ENCODE measurements around the gene SDC3.

The SDC3 gene

GRCh38 chr1:30904191-30904961 lies 4.2 kb downstream of the SDC3 start:
- DNase-seq: no peak

GRCh38 chr1:30903343-30904034 lies 5.1 kb downstream of the SDC3 start:
- DNase-seq: no peak

GRCh38 chr1:30902593-30903290 lies 5.8 kb downstream of the SDC3 start:
- DNase-seq: no peak

GRCh38 chr1:30901798-30902581 lies 6.6 kb downstream of the SDC3 start:
- DNase-seq: no peak

GRCh38 chr1:30900931-30901560 lies 7.5 kb downstream of the SDC3 start:
- no peak for DNase-seq

GRCh38 chr1:30900486-30900885 lies 8.1 kb downstream of the SDC3 start:
- DNase-seq: no peak

- DNase-seq: no peak
Observed at GRCh38 chr1:30899577-30900389, 8.8 kb downstream of the SDC3 start.

- DNase-seq: peak in 1 of 2 donors; percentile 21
Observed at GRCh38 chr1:30898031-30898815, 10.3 kb downstream of the SDC3 start.

- no peak for DNase-seq
Observed at GRCh38 chr1:30896905-30897304, 11.7 kb downstream of the SDC3 start.

- peak; percentile 32 to 33 for DNase-seq
Observed at GRCh38 chr1:30895944-30896660, 12.5 kb downstream of the SDC3 start.

GRCh38 chr1:30895382-30895943 lies 13.1 kb downstream of the SDC3 start:
- no peak for DNase-seq

- no peak for DNase-seq
Observed at GRCh38 chr1:30894508-30894973, 14.0 kb downstream of the SDC3 start.

GRCh38 chr1:30893776-30894507 lies 14.6 kb downstream of the SDC3 start:
- no peak for DNase-seq

GRCh38 chr1:30892671-30893073 lies 15.9 kb downstream of the SDC3 start:
- DNase-seq: no peak

GRCh38 chr1:30891227-30891552 lies 17.4 kb downstream of the SDC3 start:
- DNase-seq: no peak

GRCh38 chr1:30890502-30891226 lies 17.9 kb downstream of the SDC3 start:
- no peak for DNase-seq

- no peak for DNase-seq
Observed at GRCh38 chr1:30889511-30889910, 19.0 kb downstream of the SDC3 start.

GRCh38 chr1:30888975-30889374 lies 19.6 kb downstream of the SDC3 start:
- DNase-seq: no peak

All from inflammatory macrophage treated with lipopolysaccharide for 1 hour (primary cell).